Activated CD8-positive, alpha-beta memory T cell treated with anti-CD3 and anti-CD28 coated beads for 4 hours (primary cell): ENCODE results near the gene FHAD1.

Source experiments
- DNase-seq, 2 donors: peaks; one replicate each; pipeline ENCODE4 v3.0.0-alpha.2; 2020; ENCODE audit warnings: low read depth in 2 of 2

The FHAD1 gene

GRCh38 chr1:15218287-15219279, 28.4 kb upstream of the FHAD1 start:
- no peak for DNase-seq

- DNase-seq: no peak
These were observed 27.6 kb upstream of the FHAD1 start for GRCh38 chr1:15219280-15220023.

- no peak for DNase-seq
These were observed 27.0 kb upstream of the FHAD1 start for GRCh38 chr1:15220024-15220392.

- no peak for DNase-seq
These were observed 26.1 kb upstream of the FHAD1 start for GRCh38 chr1:15220825-15221431.

GRCh38 chr1:15222653-15223303, 24.2 kb upstream of the FHAD1 start:
- no peak for DNase-seq

- no peak for DNase-seq
These were observed 22.7 kb upstream of the FHAD1 start for GRCh38 chr1:15224259-15224869.

GRCh38 chr1:15224974-15225373, 22.0 kb upstream of the FHAD1 start:
- DNase-seq: no peak

GRCh38 chr1:15225461-15225860, 21.6 kb upstream of the FHAD1 start:
- DNase-seq: no peak

GRCh38 chr1:15226388-15227255, 20.4 kb upstream of the FHAD1 start:
- DNase-seq: no peak

- DNase-seq: no peak
These were observed 17.3 kb upstream of the FHAD1 start for GRCh38 chr1:15229707-15230131.

- no peak for DNase-seq
These were observed 15.3 kb upstream of the FHAD1 start for GRCh38 chr1:15231714-15232201.

GRCh38 chr1:15233689-15234088, 13.3 kb upstream of the FHAD1 start:
- DNase-seq: no peak

GRCh38 chr1:15236321-15236721, 10.7 kb upstream of the FHAD1 start:
- no peak for DNase-seq

- no peak for DNase-seq
These were observed 10.3 kb upstream of the FHAD1 start for GRCh38 chr1:15236746-15237145.

- DNase-seq: no peak
These were observed 8.2 kb upstream of the FHAD1 start for GRCh38 chr1:15238789-15239188.

GRCh38 chr1:15242766-15243165, 4.3 kb upstream of the FHAD1 start:
- no peak for DNase-seq

GRCh38 chr1:15243275-15244043, 3.6 kb upstream of the FHAD1 start:
- DNase-seq: no peak

GRCh38 chr1:15244813-15245212, 2.2 kb upstream of the FHAD1 start:
- DNase-seq: no peak

- no peak for DNase-seq
These were observed 1.2 kb upstream of the FHAD1 start for GRCh38 chr1:15245593-15246360.
